ENCODE measurements around the gene RXRG. TPM values are rescaled to one million over a fixed set of nuclear protein-coding genes. Genes with fewer than 3 reads are reported as not detected.

Gene RXRG
- total RNA-seq, 1 experiment from 2014 or later, result not detected

DNA sequence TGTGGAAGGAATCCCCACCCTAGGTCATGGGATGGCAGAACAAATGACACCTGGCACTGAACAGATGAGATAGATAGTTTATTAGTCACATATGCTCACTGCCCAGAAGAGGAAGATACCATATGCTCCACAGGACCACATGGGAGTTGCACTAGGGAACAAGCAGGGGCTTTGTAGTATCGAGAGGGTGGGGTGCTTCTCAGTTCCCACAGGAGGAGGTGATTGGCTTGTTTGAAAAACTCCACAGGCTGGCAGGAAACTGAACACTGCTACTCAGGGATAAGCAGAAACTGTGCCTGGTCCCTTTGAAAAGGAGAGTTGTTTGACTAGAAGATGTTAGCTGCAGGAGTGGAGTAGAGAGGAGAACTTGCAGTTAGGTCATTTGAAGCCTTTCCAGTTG lies 31.9 kb upstream of the RXRG start:
- BruUV-seq (replicated peaks), result no TSS peak
- ChIA-PET POLR2A (ENCODE audit: unreplicated experiment) (no interaction called here), CTCF (no interaction called here)
- peaks cover under 1% of the 10 kb centered on the region; the same call in 1 of the 2 replicates for H3K4me1 ChIP-seq (ENCODE audit: insufficient read depth, low read length)
- H3K9ac ChIP-seq (ENCODE audit: low read length), result no peak overlapping the region
- H3K79me2 ChIP-seq (ENCODE audit: low read length), result no peaks in the 10 kb centered on the region
- no peaks in the 10 kb centered on the region for H3K9me3 ChIP-seq (ENCODE audit: low read length)
- no peak overlapping the region for H2AFZ ChIP-seq (ENCODE audit: low read length)
- no peak for ATAC-seq
- no peak overlapping the region for H3K27ac ChIP-seq (ENCODE audit: low read length)
- H3K27me3 ChIP-seq (ENCODE audit: low read length), result peaks cover 23% of the 10 kb centered on the region
- TF ChIP-seq EZH2 (IDR thresholded peaks at IDR 0.05; ENCODE audit: low read length, unreplicated experiment), result no peak
- TF ChIP-seq, protein P1, sequence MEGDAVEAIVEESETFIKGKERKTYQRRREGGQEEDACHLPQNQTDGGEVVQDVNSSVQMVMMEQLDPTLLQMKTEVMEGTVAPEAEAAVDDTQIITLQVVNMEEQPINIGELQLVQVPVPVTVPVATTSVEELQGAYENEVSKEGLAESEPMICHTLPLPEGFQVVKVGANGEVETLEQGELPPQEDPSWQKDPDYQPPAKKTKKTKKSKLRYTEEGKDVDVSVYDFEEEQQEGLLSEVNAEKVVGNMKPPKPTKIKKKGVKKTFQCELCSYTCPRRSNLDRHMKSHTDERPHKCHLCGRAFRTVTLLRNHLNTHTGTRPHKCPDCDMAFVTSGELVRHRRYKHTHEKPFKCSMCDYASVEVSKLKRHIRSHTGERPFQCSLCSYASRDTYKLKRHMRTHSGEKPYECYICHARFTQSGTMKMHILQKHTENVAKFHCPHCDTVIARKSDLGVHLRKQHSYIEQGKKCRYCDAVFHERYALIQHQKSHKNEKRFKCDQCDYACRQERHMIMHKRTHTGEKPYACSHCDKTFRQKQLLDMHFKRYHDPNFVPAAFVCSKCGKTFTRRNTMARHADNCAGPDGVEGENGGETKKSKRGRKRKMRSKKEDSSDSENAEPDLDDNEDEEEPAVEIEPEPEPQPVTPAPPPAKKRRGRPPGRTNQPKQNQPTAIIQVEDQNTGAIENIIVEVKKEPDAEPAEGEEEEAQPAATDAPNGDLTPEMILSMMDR (conservative IDR thresholded peaks at IDR 0.05; ENCODE audit: low read depth, low read length), result no peak
- H3K4me3 ChIP-seq (ENCODE audit: low read length), result no peak overlapping the region
- no peaks in the 10 kb centered on the region for H3K9me2 ChIP-seq (replicated peaks; ENCODE audit: low read length)
- intact Hi-C loops (cut with micrococcal nuclease), result no loop called here
- H4K20me1 ChIP-seq (ENCODE audit: low read length), result no peaks in the 10 kb centered on the region
- H3K36me3 ChIP-seq (ENCODE audit: low read depth, low read length), result no peaks in the 10 kb centered on the region
- no peak for DNase-seq
- H3K4me2 ChIP-seq (ENCODE audit: low read length), result no peak overlapping the region
- H3F3A ChIP-seq (ENCODE audit: low read length, unreplicated experiment), result no peaks in the 10 kb centered on the region

DNA sequence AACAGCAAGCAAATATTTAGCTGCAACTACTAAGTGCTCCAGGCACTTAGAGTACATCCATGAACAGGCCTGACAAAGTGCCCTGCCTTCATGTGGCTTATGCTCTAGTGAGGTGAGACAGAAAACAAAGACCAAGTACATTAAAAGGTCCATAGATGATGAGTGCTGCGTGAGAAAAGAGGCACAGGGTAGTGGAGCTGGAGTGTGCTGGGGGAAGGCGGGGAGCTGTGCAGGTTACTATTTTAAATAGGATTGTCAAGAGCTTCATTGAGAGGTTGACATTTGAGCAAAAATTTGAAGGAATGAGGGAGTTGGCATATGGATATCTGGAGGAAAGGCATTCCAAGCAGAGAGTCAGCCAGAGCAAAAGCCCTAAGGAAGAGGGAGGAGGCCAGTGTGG lies 29.3 kb upstream of the RXRG start:
- TF ChIP-seq, protein P1 (conservative IDR thresholded peaks at IDR 0.05; ENCODE audit: low read depth, low read length), result no peak
- no peak for TF ChIP-seq EZH2 (IDR thresholded peaks at IDR 0.05; ENCODE audit: low read length, unreplicated experiment)
- TF ChIP-seq EZH2phosphoT487 (IDR thresholded peaks at IDR 0.05; ENCODE audit: borderline replicate concordance, low read length), result no peak
- DNase-seq (no peak), ATAC-seq (no peak)
- intact Hi-C loops (cut with micrococcal nuclease), result no loop called here
- Histone ChIP-seq H3K27ac (ENCODE audit: low read length) (no peak overlapping the region), H3K36me3 (ENCODE audit: low read depth, low read length) (no peaks in the 10 kb centered on the region), H3K4me3 (ENCODE audit: low read length) (no peak overlapping the region), H3K79me2 (ENCODE audit: low read length) (no peaks in the 10 kb centered on the region), H3K27me3 (ENCODE audit: low read length) (peaks cover 49% of the 10 kb centered on the region), H3F3A (ENCODE audit: low read length, unreplicated experiment) (no peaks in the 10 kb centered on the region), H3K4me2 (ENCODE audit: low read length) (no peak overlapping the region), H3K9me2 (replicated peaks; ENCODE audit: low read length) (no peaks in the 10 kb centered on the region), H2AFZ (ENCODE audit: low read length) (no peak overlapping the region), H3K4me1 (ENCODE audit: insufficient read depth, low read length) (no peaks in the 10 kb centered on the region), H3K9me3 (ENCODE audit: low read length) (no peaks in the 10 kb centered on the region), H3K9ac (ENCODE audit: low read length) (no peak overlapping the region), H4K20me1 (ENCODE audit: low read length) (no peaks in the 10 kb centered on the region)
- CTCF ChIA-PET, result no interaction called here
- no TSS peak for BruUV-seq (replicated peaks)
- POLR2A ChIA-PET (ENCODE audit: unreplicated experiment), result no interaction called here

DNA sequence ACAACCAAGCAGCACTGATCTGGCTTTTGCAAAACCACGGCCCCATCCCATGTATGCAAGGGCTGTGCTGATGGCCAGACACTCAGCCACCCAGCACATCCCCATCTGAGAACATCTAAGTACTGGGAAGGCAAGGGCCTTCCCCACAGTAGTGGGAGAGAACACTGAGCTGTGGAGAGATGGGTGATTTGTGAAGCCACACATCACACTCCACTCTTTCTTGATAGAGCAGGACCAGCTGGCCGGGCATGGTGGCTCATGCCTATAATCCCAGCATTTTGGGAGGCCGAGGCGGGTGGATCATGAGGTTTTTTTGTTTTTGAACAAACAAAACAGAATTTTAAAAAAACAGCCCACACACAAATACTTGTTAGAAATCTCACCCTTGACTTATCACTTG lies 28.2 kb upstream of the RXRG start:
- no peak for DNase-seq
- no peak for ATAC-seq
- Histone ChIP-seq H3K4me3 (ENCODE audit: low read length) (no peak overlapping the region), H3K9me3 (ENCODE audit: low read length) (no peaks in the 10 kb centered on the region), H3K9me2 (replicated peaks; ENCODE audit: low read length) (no peaks in the 10 kb centered on the region), H4K20me1 (ENCODE audit: low read length) (no peaks in the 10 kb centered on the region), H3K4me1 (ENCODE audit: insufficient read depth, low read length) (no peaks in the 10 kb centered on the region), H3F3A (ENCODE audit: low read length, unreplicated experiment) (no peaks in the 10 kb centered on the region), H3K27ac (ENCODE audit: low read length) (no peak overlapping the region), H3K36me3 (ENCODE audit: low read depth, low read length) (no peaks in the 10 kb centered on the region), H3K27me3 (ENCODE audit: low read length) (peaks cover 60% of the 10 kb centered on the region), H3K79me2 (ENCODE audit: low read length) (no peaks in the 10 kb centered on the region), H3K9ac (ENCODE audit: low read length) (no peak overlapping the region), H3K4me2 (ENCODE audit: low read length) (no peak overlapping the region), H2AFZ (ENCODE audit: low read length) (no peak overlapping the region)
- intact Hi-C loops (cut with micrococcal nuclease), result no loop called here
- TF ChIP-seq, protein P1 (conservative IDR thresholded peaks at IDR 0.05; ENCODE audit: low read depth, low read length), result no peak
- TF ChIP-seq EZH2 (IDR thresholded peaks at IDR 0.05; ENCODE audit: low read length, unreplicated experiment) (no peak), EZH2phosphoT487 (IDR thresholded peaks at IDR 0.05; ENCODE audit: borderline replicate concordance, low read length) (no peak)
- ChIA-PET POLR2A (ENCODE audit: unreplicated experiment) (no interaction called here), CTCF (no interaction called here)
- no TSS peak for BruUV-seq (replicated peaks)
